GM19395 (cell line): ENCODE measurements around the gene ZNF770.
"Not testable (repeated sequence)": the region's sequence is repeated elsewhere in the genome, so short reads cannot be mapped to it uniquely, and the experiment has no call there.

ENCODE experiments used
- ATAC-seq: cut with Tn5 transposase; IDR thresholded peaks from one replicate; pipeline ENCODE4 v1.9.1; 2021; ENCODE audit warnings: mild to moderate bottlenecking, moderate library complexity; ENCODE audit not compliant: unreplicated experiment

The ZNF770 gene

DNA sequence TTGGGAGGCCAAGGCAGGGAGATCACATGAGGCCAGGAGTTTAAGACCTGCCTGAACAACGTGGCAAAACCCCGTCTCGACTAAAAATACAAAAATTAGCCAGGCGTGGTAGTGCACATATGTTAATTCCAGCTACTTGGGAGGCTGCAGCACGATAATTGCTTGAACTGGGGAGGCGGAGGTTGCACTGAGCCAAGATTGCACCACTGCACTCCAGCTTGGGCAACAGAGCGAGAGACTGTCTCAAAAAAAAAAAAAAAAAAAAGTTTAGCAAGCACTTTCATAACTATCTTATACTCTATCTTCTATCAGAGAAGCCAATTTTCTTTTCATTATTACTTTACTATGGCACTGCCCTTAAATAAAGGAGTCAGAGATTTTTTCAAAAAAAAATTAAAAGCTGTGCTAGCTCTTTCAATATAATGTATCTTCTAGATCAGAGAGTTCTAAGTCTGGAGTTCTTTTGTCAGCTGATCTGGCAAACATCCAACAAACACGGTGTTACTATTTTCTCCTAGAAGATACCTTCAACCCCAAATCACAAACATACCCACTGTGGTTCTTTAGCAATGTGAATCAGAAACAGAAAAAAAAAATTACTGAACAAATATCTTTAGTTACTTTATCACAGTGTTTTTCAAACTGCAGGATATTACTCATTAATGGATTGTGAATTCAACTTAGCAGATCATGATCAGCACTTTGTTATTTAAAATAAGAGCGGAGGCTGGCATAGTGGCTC is 3.0 kb downstream of the ZNF770 start:
- no peak for ATAC-seq

GRCh38 chr15:34976743-34977142 is 11.3 kb downstream of the ZNF770 start:
- no peak for ATAC-seq

GRCh38 chr15:34976073-34976472 is 12.0 kb downstream of the ZNF770 start:
- no peak for ATAC-seq

GRCh38 chr15:34973512-34973911 is 14.6 kb downstream of the ZNF770 start:
- ATAC-seq = no peak

DNA sequence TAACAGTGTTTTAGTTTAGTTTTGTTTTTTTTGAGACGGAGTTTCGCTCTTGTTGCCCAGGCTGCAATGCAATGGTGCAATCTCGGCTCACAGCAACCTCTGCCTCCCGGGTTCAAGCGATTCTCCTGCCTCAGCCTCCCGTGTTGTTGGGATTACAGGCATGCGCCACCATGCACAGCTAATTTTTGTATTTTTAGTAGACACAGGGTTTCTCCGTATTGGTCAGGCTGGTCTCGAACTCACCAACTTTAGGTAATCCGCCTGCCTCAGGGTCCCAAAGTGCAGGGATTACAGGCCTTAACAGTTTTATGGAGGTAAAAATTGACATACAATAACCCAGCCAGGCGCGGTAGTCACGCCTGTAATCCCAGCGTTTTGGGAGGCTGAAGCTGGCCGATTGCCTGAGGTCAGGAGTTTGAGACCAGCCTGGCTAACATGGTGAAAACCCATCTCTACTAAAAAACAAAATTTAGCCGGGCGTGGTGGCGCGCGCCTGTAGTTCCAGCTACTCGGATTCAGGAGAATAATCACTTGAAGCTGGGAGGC is 17.9 kb downstream of the ZNF770 start:
- ATAC-seq = peak; percentile 16

GRCh38 chr15:34969340-34970097 is 18.6 kb downstream of the ZNF770 start, which contains the start of gene AQR:
Gene AQR, minus strand, starts transcription at chr15:34969742. Its CDS starts 129 bp downstream, at chr15:34969613.
- ATAC-seq = peak; percentile 98

DNA sequence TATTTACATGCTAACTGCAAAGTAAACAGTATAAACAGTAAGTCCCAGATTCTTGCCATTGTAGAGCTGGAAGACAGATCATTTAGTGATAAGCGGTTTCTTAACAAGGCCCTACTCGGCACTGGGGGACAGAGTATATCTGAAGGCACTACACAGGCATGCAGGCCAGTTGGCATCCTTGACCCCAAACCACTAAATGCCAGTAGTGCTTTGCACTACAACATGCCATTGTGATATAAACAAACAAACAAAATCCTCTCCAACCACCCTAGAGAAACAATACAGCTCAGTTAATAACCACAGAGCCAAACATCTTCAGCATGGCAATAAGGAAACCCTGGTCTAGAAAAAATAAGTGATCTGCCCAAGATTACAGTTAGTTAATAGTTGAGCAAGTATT is 23.8 kb downstream of the ZNF770 start:
- ATAC-seq = no peak

- no peak for ATAC-seq
Observed at GRCh38 chr15:34953851-34954250, 34.2 kb downstream of the ZNF770 start.

GRCh38 chr15:34952481-34952880 is 35.6 kb downstream of the ZNF770 start:
- no peak for ATAC-seq

GRCh38 chr15:34951993-34952392 is 36.1 kb downstream of the ZNF770 start:
- ATAC-seq = no peak

DNA sequence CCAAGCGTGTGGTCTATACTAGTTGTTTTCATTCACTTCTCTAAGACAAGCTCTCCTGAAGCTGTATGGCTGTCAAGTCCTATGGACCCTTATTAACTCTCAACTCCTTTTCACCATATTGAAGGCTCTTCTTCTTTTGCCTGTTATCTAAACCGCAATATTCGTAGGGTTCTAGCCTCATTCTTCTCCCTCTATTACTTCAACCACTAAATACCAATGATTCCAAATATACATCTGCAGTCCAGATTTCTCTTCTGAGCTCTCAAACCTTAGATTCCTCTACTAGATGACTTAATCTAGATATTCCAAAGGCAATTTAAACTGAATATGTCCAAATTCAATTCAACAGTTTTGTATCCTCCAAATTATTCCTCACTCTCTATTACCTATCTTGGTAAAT is 43.2 kb downstream of the ZNF770 start:
- ATAC-seq = no peak

GRCh38 chr15:34943711-34944110 is 44.4 kb downstream of the ZNF770 start:
- no peak for ATAC-seq

DNA sequence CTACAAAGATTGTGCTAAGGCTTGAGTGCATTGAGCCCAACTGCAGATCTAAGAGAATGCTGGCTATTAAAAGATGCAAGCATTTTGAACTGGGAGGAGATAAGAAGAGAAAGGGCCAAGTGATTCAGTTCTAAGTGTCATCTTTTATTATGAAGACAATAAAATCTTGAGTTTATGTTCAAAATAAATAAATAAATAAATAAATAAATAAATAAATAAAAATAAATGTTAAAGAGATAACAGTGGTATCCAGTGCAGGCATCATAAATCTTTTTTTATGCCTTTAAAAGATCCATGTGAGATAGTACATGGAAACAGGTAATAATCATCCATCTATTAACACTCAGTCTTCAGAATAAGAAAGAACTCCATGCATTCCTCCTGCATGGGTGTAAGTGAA is 44.8 kb downstream of the ZNF770 start:
- not testable (repeated sequence) for ATAC-seq

DNA sequence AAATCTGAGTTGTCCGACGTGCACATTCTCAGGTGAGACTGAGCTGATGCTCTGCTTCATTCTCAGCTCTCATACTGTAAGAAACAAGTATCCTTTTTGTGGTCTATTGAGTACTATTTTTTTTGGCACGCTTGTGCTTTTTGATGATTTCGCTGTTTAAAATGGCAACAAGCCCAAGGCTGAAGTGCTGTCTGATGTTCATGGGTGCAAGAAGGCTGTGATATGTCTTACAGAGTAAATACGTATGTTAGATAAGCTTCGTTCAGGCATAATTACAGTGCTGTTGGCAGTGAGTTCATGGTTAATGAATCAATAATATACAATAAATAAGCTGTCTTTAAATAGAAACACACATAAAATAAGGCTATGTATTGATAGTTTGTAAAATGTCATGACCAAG is 45.7 kb downstream of the ZNF770 start:
- no peak for ATAC-seq

- no peak for ATAC-seq
Observed at GRCh38 chr15:34941831-34942230, 46.3 kb downstream of the ZNF770 start.

GRCh38 chr15:34941185-34941698 is 46.8 kb downstream of the ZNF770 start:
- no peak for ATAC-seq

- no peak for ATAC-seq
Observed at GRCh38 chr15:34933432-34933975, 54.6 kb downstream of the ZNF770 start.

DNA sequence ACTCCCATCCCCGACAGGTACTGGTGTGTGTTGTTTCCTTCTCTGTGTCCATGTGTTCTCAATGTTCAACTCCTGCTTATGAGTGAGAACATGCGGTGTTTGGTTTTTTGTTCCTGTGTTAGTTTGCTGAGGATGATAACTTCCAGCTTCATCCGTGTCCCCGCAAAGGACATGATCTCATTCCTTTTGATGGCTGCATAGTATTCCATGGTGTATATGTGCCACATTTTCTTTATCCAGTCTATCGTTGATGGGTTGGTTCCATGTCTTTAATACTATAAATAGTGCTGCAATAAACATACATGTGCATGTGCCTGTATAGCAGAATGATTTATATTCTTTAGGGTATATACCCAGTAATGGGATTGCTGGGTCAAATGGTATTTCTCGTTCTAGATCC is 59.7 kb downstream of the ZNF770 start:
- not testable (repeated sequence) for ATAC-seq
